Neuronal stem cell (in vitro differentiated cells): Measurements from ENCODE around the gene RNF13.

ENCODE experiments used
- DNase-seq: peaks from one replicate; pipeline ENCODE4 v3.0.0-alpha.2; 2013; ENCODE audit warnings: low spot score
- H2AFZ ChIP-seq: one replicate; pipeline ENCODE4 v1.6.1; 2013; ENCODE audit warnings: mild to moderate bottlenecking, low read length, inconsistent platforms
- H2AK5ac ChIP-seq: 2 replicates; pipeline ENCODE4 v1.6.1; 2013; ENCODE audit warnings: low read depth, mild to moderate bottlenecking, inconsistent platforms, low read length, moderate library complexity, mixed read lengths
- H2BK120ac ChIP-seq: 2 replicates; pipeline ENCODE4 v1.6.1; 2013; ENCODE audit warnings: low read depth, mild to moderate bottlenecking, inconsistent platforms, low read length, moderate library complexity, mixed read lengths
- H2BK12ac ChIP-seq: one replicate; pipeline ENCODE4 v1.6.1; 2013; ENCODE audit warnings: low read length, inconsistent platforms
- H2BK15ac ChIP-seq: 2 replicates; pipeline ENCODE4 v1.6.1; 2013; ENCODE audit warnings: mild to moderate bottlenecking, low read length, inconsistent platforms, mixed read lengths
- H2BK5ac ChIP-seq: one replicate; pipeline ENCODE4 v1.6.1; 2013; ENCODE audit warnings: inconsistent platforms, mild to moderate bottlenecking, low read length, moderate library complexity
- H3K14ac ChIP-seq: one replicate; pipeline ENCODE4 v1.6.1; 2013; ENCODE audit warnings: low read length, inconsistent platforms
- H3K18ac ChIP-seq: 2 replicates; pipeline ENCODE4 v1.6.1; 2013; ENCODE audit warnings: low read length, inconsistent platforms
- H3K23ac ChIP-seq: 2 replicates; pipeline ENCODE4 v1.6.1; 2013; ENCODE audit warnings: low read depth, mild to moderate bottlenecking, mixed read lengths, low read length, inconsistent platforms; ENCODE audit not compliant: poor library complexity
- H3K27ac ChIP-seq: replicated peaks from 3 replicates; pipeline ENCODE4 v1.5.1; 2013; ENCODE audit warnings: low read length, inconsistent platforms
- H3K27me3 ChIP-seq, 3 experiments: 2 replicates each; pipeline ENCODE4 v1.6.1; 2013; ENCODE audit warnings: low read length in 3 of 3, mild to moderate bottlenecking in 2 of 3, inconsistent platforms in 1 of 3, low read depth in 1 of 3, mixed read lengths in 1 of 3, moderate library complexity in 1 of 3; ENCODE audit not compliant: control insufficient read depth in 3 of 3, insufficient read depth in 3 of 3
- H3K36me3 ChIP-seq, 2 donors: replicated peaks in 1 of 2; 2 replicates each; pipeline ENCODE4 v1.6.1; 2013; ENCODE audit warnings: low read length in 2 of 2; ENCODE audit not compliant: control insufficient read depth in 2 of 2, insufficient read depth in 2 of 2
- H3K4ac ChIP-seq: 2 replicates; pipeline ENCODE4 v1.6.1; 2013; ENCODE audit warnings: inconsistent platforms, mild to moderate bottlenecking, low read length, moderate library complexity
- H3K4me1 ChIP-seq, 2 donors: 1 replicate in 1 of 2; 2 replicates in 1 of 2; pipeline ENCODE4 v1.6.1; 2013; ENCODE audit warnings: low read length in 2 of 2, low read depth in 1 of 2; ENCODE audit not compliant: control insufficient read depth in 2 of 2, insufficient read depth in 1 of 2
- H3K4me2 ChIP-seq: one replicate; pipeline ENCODE4 v1.6.1; 2013; ENCODE audit warnings: mild to moderate bottlenecking, low read length, inconsistent platforms; ENCODE audit not compliant: insufficient read depth, poor library complexity, severe bottlenecking
- H3K4me3 ChIP-seq, 2 donors: 2 replicates each; pipeline ENCODE4 v1.5.1; 2013; ENCODE audit warnings: low read length in 2 of 2, mild to moderate bottlenecking in 2 of 2, inconsistent platforms in 1 of 2, moderate library complexity in 1 of 2
- H3K79me1 ChIP-seq: one replicate; pipeline ENCODE4 v1.6.1; 2013; ENCODE audit warnings: low read depth, mild to moderate bottlenecking, inconsistent platforms, low read length, moderate library complexity
- H3K9ac ChIP-seq: one replicate; pipeline ENCODE4 v1.6.1; 2013; ENCODE audit warnings: mild to moderate bottlenecking, low read depth, low read length, inconsistent platforms; ENCODE audit not compliant: poor library complexity
- H3K9me3 ChIP-seq, 2 donors: replicated peaks in 1 of 2; 2 replicates each; pipeline versions ENCODE3 to v1.6.1; 2013; ENCODE audit warnings: low read length in 2 of 2, mild to moderate bottlenecking in 2 of 2, inconsistent platforms in 1 of 2, low read depth in 1 of 2, mixed read lengths in 1 of 2, moderate library complexity in 1 of 2; ENCODE audit not compliant: control insufficient read depth in 2 of 2, insufficient read depth in 1 of 2
- H4K8ac ChIP-seq: one replicate; pipeline ENCODE4 v1.6.1; 2013; ENCODE audit warnings: low read depth, mild to moderate bottlenecking, inconsistent platforms, low read length, moderate library complexity
- H4K91ac ChIP-seq: one replicate; pipeline ENCODE4 v1.6.1; 2013; ENCODE audit warnings: low read length, low read depth, mild to moderate bottlenecking, inconsistent platforms; ENCODE audit not compliant: poor library complexity
- WGBS, 2 donors: extraction: QIAGEN DNeasy Blood & Tissue Kit; methylation state at CpG; one replicate each; pipeline ENCODE4 v1.1.7; 2013; ENCODE audit warnings: missing lambda C conversion rate in 2 of 2, mixed read lengths in 1 of 2; ENCODE audit not compliant: insufficient read length in 2 of 2, insufficient replicate concordance in 1 of 2; ENCODE audit errors: extremely low coverage in 2 of 2; 5-methylcytosine and 5-hydroxymethylcytosine counted together

RNF13 gene

DNA sequence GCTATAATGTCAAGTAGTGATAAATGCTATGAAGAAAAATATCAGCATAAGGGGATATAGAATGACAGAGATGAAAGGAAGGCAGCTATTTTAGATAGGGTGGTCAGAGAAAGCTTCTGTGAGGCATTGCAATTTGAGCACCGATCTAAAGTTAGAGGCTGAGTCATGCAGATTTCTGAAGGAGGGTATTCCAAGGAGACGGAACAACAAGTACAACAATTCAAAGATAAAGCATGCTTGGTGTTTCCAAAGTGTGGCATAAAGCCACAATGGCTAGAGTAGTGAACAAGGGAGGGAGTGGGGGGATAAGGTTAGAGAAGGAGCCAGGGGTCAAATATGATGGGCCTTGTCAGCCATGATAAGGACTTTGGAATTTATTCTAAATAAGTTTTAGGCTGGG lies 85.8 kb downstream of the RNF13 start:
- Histone ChIP-seq H2BK5ac (no peak overlapping the region), H2BK15ac (no peak overlapping the region), H2BK12ac (no peak overlapping the region), H4K91ac (no peak overlapping the region), H3K18ac (no peak overlapping the region), H3K4me2 (no peak overlapping the region), H3K14ac (no peak overlapping the region), H4K8ac (no peak overlapping the region), H3K27ac (no peak overlapping the region), H3K4me3 (no peak overlapping the region), H3K79me1 (no peaks in the 10 kb centered on the region), H2BK120ac (no peak overlapping the region), H3K4me1 (no peaks in the 10 kb centered on the region), H3K23ac (no peak overlapping the region), H3K9ac (no peak overlapping the region), H3K27me3 (no peaks in the 10 kb centered on the region), H2AK5ac (no peak overlapping the region), H3K9me3 (no peaks in the 10 kb centered on the region), H3K4ac (no peak overlapping the region), H3K36me3 (peaks cover 0 to 4% of the 10 kb centered on the region in 2 donors), H2AFZ (no peak overlapping the region)
- DNase-seq: no peak
- WGBS, 2 donors: no CpG with 5 or more reads among the region's 2 CpGs

DNA sequence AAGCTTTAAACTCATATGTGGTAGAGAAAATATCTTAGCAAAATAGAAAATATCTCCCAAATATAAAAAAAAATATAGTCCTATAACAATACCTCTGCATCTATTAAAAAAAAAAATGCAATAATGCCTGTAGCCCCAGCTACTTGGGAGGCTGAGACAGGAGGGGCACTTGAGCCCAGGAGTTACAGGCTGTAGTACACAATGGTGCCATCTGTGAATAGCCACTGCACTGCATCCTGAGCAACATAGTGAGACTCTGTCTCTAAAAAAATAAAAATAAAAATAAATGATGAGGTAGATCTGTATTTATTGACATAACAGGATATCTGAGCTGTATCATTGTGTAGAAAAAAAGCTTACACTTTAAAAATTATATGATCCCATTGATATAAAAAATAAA lies 87.3 kb downstream of the RNF13 start:
- H4K91ac ChIP-seq: no peak overlapping the region
- no peak overlapping the region for H3K23ac ChIP-seq
- no peak overlapping the region for H2BK12ac ChIP-seq
- no peaks in the 10 kb centered on the region for H3K9me3 ChIP-seq
- H2BK120ac ChIP-seq: no peak overlapping the region
- H3K4me2 ChIP-seq: no peak overlapping the region
- no peak overlapping the region for H3K9ac ChIP-seq
- no peaks in the 10 kb centered on the region for H3K4me1 ChIP-seq
- no peak overlapping the region for H4K8ac ChIP-seq
- no peak overlapping the region for H3K4ac ChIP-seq
- no peaks in the 10 kb centered on the region for H3K79me1 ChIP-seq
- no peak overlapping the region for H3K14ac ChIP-seq
- H2AK5ac ChIP-seq: no peak overlapping the region
- H2BK5ac ChIP-seq: no peak overlapping the region
- no peak overlapping the region for H2AFZ ChIP-seq
- H2BK15ac ChIP-seq: no peak overlapping the region
- H3K27me3 ChIP-seq: no peaks in the 10 kb centered on the region
- no peak overlapping the region for H3K18ac ChIP-seq
- peaks cover 0 to 4% of the 10 kb centered on the region in 2 donors for H3K36me3 ChIP-seq
- H3K4me3 ChIP-seq: no peak overlapping the region
- no peak for DNase-seq
- H3K27ac ChIP-seq: no peak overlapping the region

DNA sequence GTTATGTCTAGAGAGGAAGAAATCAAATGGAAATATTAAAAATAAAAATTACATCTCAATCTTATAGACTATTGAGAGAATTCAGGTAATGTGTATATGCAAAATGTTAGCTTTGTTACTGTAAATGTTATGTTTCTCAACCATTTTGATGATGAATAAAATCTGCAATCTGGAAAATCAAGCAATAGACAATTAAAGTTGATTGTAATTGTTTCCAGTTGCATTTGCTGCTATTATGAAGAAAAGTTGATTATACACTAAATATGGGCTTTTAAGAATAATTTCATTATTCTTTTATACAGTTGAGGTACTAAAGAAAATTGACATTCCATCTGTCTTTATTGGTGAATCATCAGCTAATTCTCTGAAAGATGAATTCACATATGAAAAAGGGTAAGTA lies 88.8 kb downstream of the RNF13 start:
- Histone ChIP-seq H3K9ac (no peak overlapping the region), H3K79me1 (no peaks in the 10 kb centered on the region), H2BK12ac (no peak overlapping the region), H3K4me2 (no peak overlapping the region), H3K9me3 (no peaks in the 10 kb centered on the region), H2AFZ (no peak overlapping the region), H2BK120ac (no peak overlapping the region), H3K14ac (no peak overlapping the region), H4K8ac (no peak overlapping the region), H3K27me3 (no peaks in the 10 kb centered on the region), H2AK5ac (no peak overlapping the region), H3K36me3 (no peaks in the 10 kb centered on the region), H3K4me1 (no peaks in the 10 kb centered on the region), H3K4ac (no peak overlapping the region), H3K23ac (no peak overlapping the region), H2BK5ac (no peak overlapping the region), H3K27ac (no peak overlapping the region), H4K91ac (no peak overlapping the region), H2BK15ac (no peak overlapping the region), H3K18ac (no peak overlapping the region), H3K4me3 (no peak overlapping the region)
- DNase-seq: no peak

DNA sequence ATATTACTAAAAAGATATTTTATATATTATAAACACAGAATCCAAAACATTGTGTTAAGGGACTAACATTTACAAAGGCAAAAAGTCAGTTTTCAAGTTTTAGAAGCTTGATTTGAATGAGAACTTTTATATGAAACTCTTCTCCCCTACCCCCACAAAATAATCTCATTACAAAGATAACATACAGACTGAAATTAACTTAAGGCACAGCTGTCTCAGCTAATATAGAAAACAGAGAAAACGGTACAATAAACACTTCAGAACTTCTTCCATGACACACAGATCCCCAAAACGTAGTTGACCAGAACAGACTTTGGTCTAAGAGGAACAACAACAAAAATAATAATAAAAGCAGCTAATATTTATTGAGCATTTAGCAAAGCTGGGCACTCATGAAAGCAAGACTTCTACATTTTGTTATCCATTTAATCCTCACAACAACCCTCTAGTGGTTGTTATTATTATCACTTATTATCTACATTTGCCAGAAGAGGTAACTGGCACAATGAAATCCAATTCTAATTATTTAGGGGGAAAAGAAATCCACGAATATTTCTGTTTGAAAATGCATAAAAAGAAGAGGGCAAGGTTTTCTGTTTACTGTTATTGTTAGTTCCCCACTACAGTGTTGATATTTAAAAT lies 89.6 kb downstream of the RNF13 start:
- H3K23ac ChIP-seq: no peak overlapping the region
- H3K4me1 ChIP-seq: no peaks in the 10 kb centered on the region
- H3K14ac ChIP-seq: no peak overlapping the region
- no CpG with 5 or more reads among the region's 3 CpGs for WGBS, 2 donors
- no peaks in the 10 kb centered on the region for H3K36me3 ChIP-seq
- no peaks in the 10 kb centered on the region for H3K79me1 ChIP-seq
- H3K9ac ChIP-seq: no peak overlapping the region
- no peak overlapping the region for H2AFZ ChIP-seq
- H3K27me3 ChIP-seq: no peaks in the 10 kb centered on the region
- H2BK15ac ChIP-seq: no peak overlapping the region
- no peak overlapping the region for H2BK120ac ChIP-seq
- H3K27ac ChIP-seq: no peak overlapping the region
- H3K4me2 ChIP-seq: no peak overlapping the region
- H3K9me3 ChIP-seq: no peaks in the 10 kb centered on the region
- no peak overlapping the region for H2BK5ac ChIP-seq
- H3K4ac ChIP-seq: no peak overlapping the region
- no peak overlapping the region for H3K4me3 ChIP-seq
- H4K8ac ChIP-seq: no peak overlapping the region
- H3K18ac ChIP-seq: no peak overlapping the region
- H2BK12ac ChIP-seq: no peak overlapping the region
- DNase-seq: no peak
- H4K91ac ChIP-seq: no peak overlapping the region
- no peak overlapping the region for H2AK5ac ChIP-seq
